Calu3 (cell line): ENCODE data around the gene BCAS1. TPM values are rescaled to one million over a fixed set of nuclear protein-coding genes. Genes with fewer than 3 reads are reported as not detected.

Experiments used
- BruUV-seq: library from RNA; stranded (reverse); fragments of 400-500 nt; replicated peaks from 2 replicates; lab custom pipeline; 2021; lab: Mats Ljungman, UMichigan
- CTCF ChIA-PET: fragments of 300-600 bp; sonication (Branson Sonifier 250); formaldehyde crosslinking; loops from one replicate; lab custom pipeline; 2022; ENCODE audit warnings: antibody characterized with exemption; lab: Charles Lee
- DNase-seq: peaks from one replicate; pipeline ENCODE4 v3.0.0; 2022
- H3K27ac Mint-ChIP-seq: one replicate; pipeline ENCODE4 v1.8.0; 2022; ENCODE audit warnings: mixed read lengths; ENCODE audit not compliant: unreplicated experiment
- H3K27me3 Mint-ChIP-seq: one replicate; pipeline ENCODE4 v1.8.0; 2022; ENCODE audit warnings: mixed read lengths; ENCODE audit not compliant: unreplicated experiment
- H3K36me3 Mint-ChIP-seq: one replicate; pipeline ENCODE4 v1.8.0; 2022; ENCODE audit warnings: mild to moderate bottlenecking, moderate library complexity, mixed read lengths; ENCODE audit not compliant: insufficient read depth, unreplicated experiment
- H3K4me1 Mint-ChIP-seq: one replicate; pipeline ENCODE4 v1.8.0; 2022; ENCODE audit warnings: mild to moderate bottlenecking, low read depth, mixed read lengths; ENCODE audit not compliant: unreplicated experiment
- H3K4me3 Mint-ChIP-seq: one replicate; pipeline ENCODE4 v1.8.0; 2022; ENCODE audit warnings: mild to moderate bottlenecking, low read depth, moderate library complexity, mixed read lengths; ENCODE audit not compliant: unreplicated experiment
- H3K9me3 Mint-ChIP-seq: one replicate; pipeline ENCODE4 v1.8.0; 2022; ENCODE audit warnings: low read depth, mixed read lengths; ENCODE audit not compliant: unreplicated experiment
- intact Hi-C: fragments of 100-400 bp; cut with micrococcal nuclease; formaldehyde crosslinking; loops from one replicate; pipeline ENCODE4 v1.10.0; 2022; ENCODE audit not compliant: unreplicated experiment
- total RNA-seq: library from RNA; stranded (reverse); gene quantifications from 2 replicates; pipeline ENCODE4 v1.2.3, GENCODE V29; 2022
- TF ChIP-seq, protein P1 (sequence below): fragments of 200-600 bp; IDR thresholded peaks from one replicate; pipeline ENCODE4 v1.8.0; 2022; ENCODE audit warnings: antibody characterized with exemption; ENCODE audit not compliant: unreplicated experiment

BCAS1 gene
- total RNA-seq, 1 experiment from 2014 or later: 11.1 TPM

DNA sequence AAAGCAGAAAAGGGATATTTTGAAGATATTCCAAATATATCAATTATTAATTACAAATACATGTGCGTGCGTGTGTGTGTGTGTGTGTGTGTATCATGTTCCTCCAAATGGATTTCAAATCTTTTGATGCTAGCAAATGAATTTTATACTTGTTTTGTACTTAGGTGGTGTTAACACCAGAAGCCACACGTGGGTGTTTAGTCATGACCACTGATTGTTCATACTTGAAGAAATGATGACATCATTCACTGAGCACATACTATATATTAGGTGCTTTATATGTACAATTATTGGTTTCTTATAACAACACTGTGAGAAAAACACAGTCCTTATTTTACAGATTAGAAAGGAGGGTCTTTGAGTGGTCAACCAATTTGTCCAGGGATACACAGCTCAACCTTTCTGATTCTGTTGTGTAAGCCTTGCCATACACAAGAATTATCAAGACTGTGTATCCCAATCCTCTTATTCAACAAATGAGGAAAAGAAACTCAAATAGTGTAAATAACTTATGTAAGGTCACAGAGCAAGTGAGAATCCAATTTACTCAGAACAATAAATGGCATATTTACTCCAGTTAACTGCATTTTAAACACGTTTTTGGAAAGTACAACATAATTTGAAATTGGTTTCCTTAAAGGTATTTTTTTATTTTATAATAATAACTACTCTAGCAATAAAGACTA lies 88.5 kb downstream of the BCAS1 start:
- intact Hi-C loops: no loop called here
- Mint-ChIP-seq H3K27me3 (no peaks in the 10 kb centered on the region), H3K36me3 (no peaks in the 10 kb centered on the region), H3K4me1 (no peaks in the 10 kb centered on the region), H3K9me3 (no peaks in the 10 kb centered on the region), H3K4me3 (no peak overlapping the region), H3K27ac (no peak overlapping the region)
- no peak for DNase-seq
- TF ChIP-seq, protein P1, sequence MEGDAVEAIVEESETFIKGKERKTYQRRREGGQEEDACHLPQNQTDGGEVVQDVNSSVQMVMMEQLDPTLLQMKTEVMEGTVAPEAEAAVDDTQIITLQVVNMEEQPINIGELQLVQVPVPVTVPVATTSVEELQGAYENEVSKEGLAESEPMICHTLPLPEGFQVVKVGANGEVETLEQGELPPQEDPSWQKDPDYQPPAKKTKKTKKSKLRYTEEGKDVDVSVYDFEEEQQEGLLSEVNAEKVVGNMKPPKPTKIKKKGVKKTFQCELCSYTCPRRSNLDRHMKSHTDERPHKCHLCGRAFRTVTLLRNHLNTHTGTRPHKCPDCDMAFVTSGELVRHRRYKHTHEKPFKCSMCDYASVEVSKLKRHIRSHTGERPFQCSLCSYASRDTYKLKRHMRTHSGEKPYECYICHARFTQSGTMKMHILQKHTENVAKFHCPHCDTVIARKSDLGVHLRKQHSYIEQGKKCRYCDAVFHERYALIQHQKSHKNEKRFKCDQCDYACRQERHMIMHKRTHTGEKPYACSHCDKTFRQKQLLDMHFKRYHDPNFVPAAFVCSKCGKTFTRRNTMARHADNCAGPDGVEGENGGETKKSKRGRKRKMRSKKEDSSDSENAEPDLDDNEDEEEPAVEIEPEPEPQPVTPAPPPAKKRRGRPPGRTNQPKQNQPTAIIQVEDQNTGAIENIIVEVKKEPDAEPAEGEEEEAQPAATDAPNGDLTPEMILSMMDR: no peak
- CTCF ChIA-PET: no interaction called here
- no TSS peak for BruUV-seq

DNA sequence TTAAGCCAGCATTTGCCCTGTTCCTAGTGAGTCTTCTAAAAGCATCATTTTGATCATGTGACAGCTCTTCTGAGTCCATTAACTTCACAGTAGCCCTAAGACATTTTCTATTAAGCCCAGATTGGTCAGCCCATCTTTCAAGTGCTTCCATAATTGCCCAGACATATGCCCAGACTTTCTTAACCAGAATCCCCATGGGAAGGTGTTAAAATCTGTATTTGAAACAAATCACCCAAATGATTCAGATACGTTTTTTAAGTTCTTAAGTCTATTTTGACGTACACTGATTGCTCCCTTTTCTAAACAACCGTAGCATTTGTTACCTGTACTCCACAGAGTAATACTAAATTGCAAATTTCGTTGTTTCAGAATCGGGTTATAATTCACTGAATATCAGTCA lies 89.3 kb downstream of the BCAS1 start:
- intact Hi-C loops: no loop called here
- Mint-ChIP-seq H3K27me3 (no peaks in the 10 kb centered on the region), H3K4me1 (no peaks in the 10 kb centered on the region), H3K9me3 (no peaks in the 10 kb centered on the region), H3K27ac (no peak overlapping the region), H3K4me3 (no peak overlapping the region), H3K36me3 (no peaks in the 10 kb centered on the region)
- DNase-seq: no peak
- CTCF ChIA-PET: no interaction called here
- TF ChIP-seq, protein P1: no peak
- BruUV-seq: no TSS peak

DNA sequence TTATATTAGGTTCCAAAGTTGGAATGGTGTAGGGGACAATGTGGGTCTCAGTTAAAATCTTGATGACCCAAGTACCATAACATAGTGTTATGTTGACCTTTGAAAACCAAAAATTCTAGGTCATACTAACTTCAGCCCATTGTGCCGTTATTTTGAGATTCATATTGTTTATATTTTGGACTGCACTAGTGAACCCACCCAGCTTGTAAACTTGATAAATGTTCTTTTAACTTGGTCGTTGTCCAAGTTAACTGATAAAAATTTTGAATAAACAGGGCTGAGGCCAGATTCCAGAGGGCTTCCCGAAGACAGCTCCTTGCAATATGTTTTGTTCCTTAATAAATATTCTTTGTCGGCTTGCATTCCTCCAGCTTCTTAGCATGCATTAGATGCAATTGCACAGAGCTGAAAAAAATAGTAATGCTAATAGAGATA lies 90.3 kb downstream of the BCAS1 start:
- Mint-ChIP-seq H3K27me3 (no peaks in the 10 kb centered on the region), H3K36me3 (no peaks in the 10 kb centered on the region), H3K4me1 (no peaks in the 10 kb centered on the region), H3K4me3 (no peak overlapping the region), H3K27ac (no peak overlapping the region), H3K9me3 (no peaks in the 10 kb centered on the region)
- intact Hi-C loops: no loop called here
- BruUV-seq: no TSS peak
- DNase-seq: no peak
- CTCF ChIA-PET: no interaction called here
- TF ChIP-seq, protein P1: no peak

DNA sequence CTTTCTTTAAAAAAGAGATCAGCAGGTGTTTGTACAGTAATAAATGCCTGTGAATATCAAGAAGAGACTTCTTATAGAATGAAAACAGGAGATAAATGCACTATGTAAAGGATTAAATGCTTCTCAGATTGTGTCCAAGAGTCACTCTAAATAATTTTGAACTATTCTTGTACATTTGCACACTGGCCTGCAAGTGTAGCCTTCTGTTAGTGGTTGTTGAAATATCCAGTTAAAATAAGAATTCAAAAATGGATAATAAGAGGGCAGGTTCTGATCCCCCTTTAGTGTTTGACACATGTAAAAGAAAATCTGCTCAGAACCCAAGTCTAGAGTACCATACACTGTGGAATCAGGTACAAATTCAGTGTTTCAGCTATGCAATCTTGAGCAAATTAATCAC lies 91.9 kb downstream of the BCAS1 start:
- Mint-ChIP-seq H3K9me3 (peaks cover 2% of the 10 kb centered on the region), H3K4me1 (no peaks in the 10 kb centered on the region), H3K36me3 (no peaks in the 10 kb centered on the region), H3K4me3 (no peak overlapping the region), H3K27ac (no peak overlapping the region), H3K27me3 (no peaks in the 10 kb centered on the region)
- CTCF ChIA-PET: no interaction called here
- TF ChIP-seq, protein P1: no peak
- intact Hi-C loops: no loop called here
- DNase-seq: no peak
- no TSS peak for BruUV-seq
